HEK293T (cell line): ENCODE measurements around the gene HOXC5.

Source experiments
- ARNT ChIP-seq: fragments of 450-650 bp; IDR thresholded peaks from 2 replicates; pipeline ENCODE4 v1.6.1; 2017; ENCODE audit warnings: mild to moderate bottlenecking
- BHLHE40 ChIP-seq: fragments of 450-650 bp; IDR thresholded peaks from 2 replicates; pipeline ENCODE4 v1.6.1; 2016; ENCODE audit warnings: mild to moderate bottlenecking, moderate library complexity, borderline replicate concordance
- CTBP1 ChIP-seq: fragments of 450-650 bp; IDR thresholded peaks from 2 replicates; pipeline ENCODE4 v1.6.1; 2016; ENCODE audit warnings: borderline replicate concordance
- ELF4 ChIP-seq: fragments of 450-650 bp; IDR thresholded peaks from 2 replicates; pipeline ENCODE4 v1.6.1; 2017; ENCODE audit warnings: antibody characterized with exemption
- FOXA1 ChIP-seq: fragments of 450-650 bp; IDR thresholded peaks from 2 replicates; pipeline ENCODE4 v1.6.1; 2016; ENCODE audit warnings: mild to moderate bottlenecking
- FOXK2 ChIP-seq: fragments of 450-650 bp; IDR thresholded peaks from 2 replicates; pipeline ENCODE4 v1.6.1; 2016; ENCODE audit warnings: mild to moderate bottlenecking
- FOXM1 ChIP-seq: fragments of 450-650 bp; IDR thresholded peaks from 2 replicates; pipeline ENCODE4 v1.6.1; 2017; ENCODE audit warnings: mild to moderate bottlenecking, borderline replicate concordance
- HDGF ChIP-seq: fragments of 450-650 bp; IDR thresholded peaks from 2 replicates; pipeline ENCODE4 v1.6.1; 2017; ENCODE audit warnings: antibody characterized with exemption, borderline replicate concordance
- LEF1 ChIP-seq: fragments of 450-650 bp; IDR thresholded peaks from 2 replicates; pipeline ENCODE4 v1.6.1; 2017; ENCODE audit warnings: mild to moderate bottlenecking, borderline replicate concordance
- PKNOX1 ChIP-seq: fragments of 450-650 bp; IDR thresholded peaks from 2 replicates; pipeline ENCODE4 v1.6.1; 2016
- SP1 ChIP-seq: fragments of 450-650 bp; IDR thresholded peaks from 2 replicates; pipeline ENCODE4 v1.6.1; 2017
- SUZ12 ChIP-seq: fragments of 450-650 bp; IDR thresholded peaks from 2 replicates; pipeline ENCODE4 v1.6.1; 2016; ENCODE audit warnings: mild to moderate bottlenecking
- TARDBP ChIP-seq: fragments of 450-650 bp; IDR thresholded peaks from 2 replicates; pipeline ENCODE4 v1.6.1; 2016
- ZNF384 ChIP-seq: fragments of 450-650 bp; IDR thresholded peaks from 2 replicates; pipeline ENCODE4 v1.6.1; 2016

GRCh38 chr12:54033980-54034784 is 1.3 kb downstream of the HOXC5 start:
- TF ChIP-seq PKNOX1: no peak
- TF ChIP-seq CTBP1: no peak
- TF ChIP-seq FOXA1: no peak
- no peak for TF ChIP-seq TARDBP
- no peak for TF ChIP-seq SP1
- TF ChIP-seq BHLHE40: no peak
- TF ChIP-seq HDGF: no peak
- TF ChIP-seq SUZ12: no peak
- TF ChIP-seq ELF4: no peak
- no peak for TF ChIP-seq FOXM1
- no peak for TF ChIP-seq ZNF384
- TF ChIP-seq ARNT: no peak
- TF ChIP-seq LEF1: no peak
- TF ChIP-seq FOXK2: no peak
